Endodermal cell (in vitro differentiated cells): ENCODE measurements around the gene FAR1. TPM values are rescaled to one million over a fixed set of nuclear protein-coding genes. Genes with fewer than 3 reads are reported as not detected.

ENCODE experiments used
- DNase-seq: peaks from one replicate; pipeline ENCODE4 v3.0.0-alpha.2; 2017
- H3K27ac ChIP-seq: 2 replicates; pipeline ENCODE4 v1.5.1; 2013; ENCODE audit warnings: mild to moderate bottlenecking, low read depth, low read length, moderate library complexity
- H3K27me3 ChIP-seq: 2 replicates; pipeline ENCODE4 v1.6.1; 2013; ENCODE audit warnings: mild to moderate bottlenecking, low read length, moderate library complexity; ENCODE audit not compliant: insufficient read depth, control insufficient read depth, poor library complexity, severe bottlenecking
- H3K36me3 ChIP-seq: 2 replicates; pipeline ENCODE4 v1.7.0; 2013; ENCODE audit warnings: mild to moderate bottlenecking, low read length, moderate library complexity; ENCODE audit not compliant: control insufficient read depth, insufficient read depth
- H3K4me1 ChIP-seq: one replicate; pipeline ENCODE4 v1.7.0; 2013; ENCODE audit warnings: low read length; ENCODE audit not compliant: control insufficient read depth, insufficient read depth
- H3K4me3 ChIP-seq: 2 replicates; pipeline ENCODE4 v1.5.1; 2013; ENCODE audit warnings: mild to moderate bottlenecking, low read length, moderate library complexity
- H3K9ac ChIP-seq: 2 replicates; pipeline ENCODE4 v1.6.1; 2013; ENCODE audit warnings: mild to moderate bottlenecking, low read length, moderate library complexity; ENCODE audit not compliant: poor library complexity, severe bottlenecking; ENCODE audit errors: extremely low read depth
- H3K9me3 ChIP-seq: 2 replicates; pipeline ENCODE4 v1.6.1; 2013; ENCODE audit warnings: mild to moderate bottlenecking, low read length, moderate library complexity; ENCODE audit not compliant: control insufficient read depth
- H3K27ac Mint-ChIP-seq: 2 replicates; pipeline ENCODE4 v1.8.0; 2020; ENCODE audit warnings: mixed read lengths
- H3K27me3 Mint-ChIP-seq: 2 replicates; pipeline ENCODE4 v1.8.0; 2021; ENCODE audit warnings: mild to moderate bottlenecking, mixed read lengths; ENCODE audit not compliant: insufficient read depth
- H3K36me3 Mint-ChIP-seq: 2 replicates; pipeline ENCODE4 v1.8.0; 2020; ENCODE audit warnings: low read depth, mixed read lengths
- H3K4me1 Mint-ChIP-seq: 2 replicates; pipeline ENCODE4 v1.8.0; 2020; ENCODE audit warnings: mixed read lengths
- H3K4me3 Mint-ChIP-seq: 2 replicates; pipeline ENCODE4 v1.8.0; 2020; ENCODE audit warnings: mild to moderate bottlenecking, moderate library complexity, mixed read lengths
- H3K9me3 Mint-ChIP-seq: 2 replicates; pipeline ENCODE4 v1.8.0; 2020; ENCODE audit warnings: mild to moderate bottlenecking, mixed read lengths
- CTCF ChIP-seq: fragments of 200-600 bp; sonication (generic); conservative IDR thresholded peaks from 2 replicates; pipeline ENCODE4 v1.5.0; 2021; ENCODE audit warnings: antibody characterized with exemption, mild to moderate bottlenecking
- WGBS, 2 experiments: methylation state at CpG; one replicate each; pipeline versions ENCODE4 v1.1.5 to v1.1.7; 2013; ENCODE audit warnings: missing lambda C conversion rate in 2 of 2, mixed read lengths in 1 of 2; ENCODE audit not compliant: insufficient coverage in 1 of 2, insufficient read length in 1 of 2; 5-methylcytosine and 5-hydroxymethylcytosine counted together
- total RNA-seq, 2 donors: library from RNA; stranded (reverse); fragmentation: NEBNext Ultra II Directional in 1 of 2; extraction: Animal tissue kit (Norgen Biotek cat#: 25700) in 1 of 2; gene quantifications; 2 replicates in 1 of 2; 3 replicates in 1 of 2; pipeline ENCODE4 v1.2.1, GENCODE V29; 2021

FAR1 gene
- total RNA-seq, 2 donors from 2014 or later: 98.3 to 98.8 TPM

- no peak for TF ChIP-seq CTCF
- no peak overlapping the region for H3K9ac ChIP-seq
- peaks cover 6% of the 10 kb centered on the region for H3K4me1 Mint-ChIP-seq
- H3K4me1 ChIP-seq: no peaks in the 10 kb centered on the region
- no peak overlapping the region for H3K27ac ChIP-seq
- no peaks in the 10 kb centered on the region for H3K9me3 ChIP-seq
- no peak overlapping the region for H3K4me3 ChIP-seq
- H3K9me3 Mint-ChIP-seq: no peaks in the 10 kb centered on the region
- H3K27me3 Mint-ChIP-seq: no peaks in the 10 kb centered on the region
- 90 to 93% methylated on average over 2 to 4 of the region's 4 CpGs for WGBS, 2 experiments
- no peaks in the 10 kb centered on the region for H3K27me3 ChIP-seq
- H3K36me3 ChIP-seq: no peaks in the 10 kb centered on the region
- no peak overlapping the region for H3K4me3 Mint-ChIP-seq
- DNase-seq: no peak
- no peak overlapping the region for H3K27ac Mint-ChIP-seq
- no peaks in the 10 kb centered on the region for H3K36me3 Mint-ChIP-seq
These were observed 31.1 kb upstream of the FAR1 start for GRCh38 chr11:13637125-13638069.

GRCh38 chr11:13638422-13638821, 30.0 kb upstream of the FAR1 start:
- Mint-ChIP-seq H3K4me3 (no peak overlapping the region), H3K27ac (no peak overlapping the region), H3K4me1 (peaks cover 6% of the 10 kb centered on the region), H3K27me3 (no peaks in the 10 kb centered on the region), H3K36me3 (no peaks in the 10 kb centered on the region), H3K9me3 (no peaks in the 10 kb centered on the region)
- no peak overlapping the region for H3K27ac ChIP-seq
- H3K4me1 ChIP-seq: no peaks in the 10 kb centered on the region
- no peak for TF ChIP-seq CTCF
- H3K9me3 ChIP-seq: no peaks in the 10 kb centered on the region
- no peak overlapping the region for H3K4me3 ChIP-seq
- no peaks in the 10 kb centered on the region for H3K36me3 ChIP-seq
- H3K9ac ChIP-seq: no peak overlapping the region
- no peaks in the 10 kb centered on the region for H3K27me3 ChIP-seq
- DNase-seq: no peak

- H3K4me1 Mint-ChIP-seq: peaks cover 6% of the 10 kb centered on the region
- Histone ChIP-seq H3K9me3 (no peaks in the 10 kb centered on the region), H3K4me3 (no peak overlapping the region), H3K27me3 (no peaks in the 10 kb centered on the region), H3K27ac (no peak overlapping the region), H3K4me1 (no peaks in the 10 kb centered on the region), H3K36me3 (no peaks in the 10 kb centered on the region), H3K9ac (no peak overlapping the region)
- no peak for DNase-seq
- no peak overlapping the region for H3K4me3 Mint-ChIP-seq
- H3K36me3 Mint-ChIP-seq: no peaks in the 10 kb centered on the region
- H3K27me3 Mint-ChIP-seq: peaks cover 2% of the 10 kb centered on the region
- no peaks in the 10 kb centered on the region for H3K9me3 Mint-ChIP-seq
- TF ChIP-seq CTCF: no peak
- no peak overlapping the region for H3K27ac Mint-ChIP-seq
- WGBS, 2 experiments: 86 to 93% methylated on average over 4 to 7 of the region's 7 CpGs
These were observed 23.3 kb upstream of the FAR1 start for GRCh38 chr11:13644997-13645687.
